Fibroblast of skin of left quadriceps (primary cell): ENCODE data around the gene ARHGEF1.

Source experiments
- DNase-seq, 2 experiments: peaks; one replicate each; pipeline ENCODE4 v3.0.0-alpha.2; 2013; ENCODE audit warnings: low read depth in 2 of 2

ARHGEF1 gene

DNA sequence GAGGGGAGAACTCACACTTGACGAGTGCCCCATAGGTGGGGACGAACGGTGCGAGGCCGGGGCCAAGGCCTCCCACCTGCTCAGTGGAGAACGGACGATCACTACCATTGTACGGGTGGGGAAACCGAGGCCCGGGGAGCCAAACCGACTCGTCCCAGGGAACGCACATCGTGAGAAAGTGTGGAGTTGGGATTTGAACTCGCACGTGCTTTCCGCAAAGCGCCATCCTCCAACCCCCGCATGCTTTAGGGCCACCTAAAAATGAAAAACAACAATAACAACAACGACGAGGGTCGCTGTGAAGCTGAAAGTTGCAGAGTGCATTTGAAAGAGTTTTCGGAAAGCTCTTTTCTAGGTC lies 458 bp downstream of the ARHGEF1 start:
- DNase-seq = no peak

DNA sequence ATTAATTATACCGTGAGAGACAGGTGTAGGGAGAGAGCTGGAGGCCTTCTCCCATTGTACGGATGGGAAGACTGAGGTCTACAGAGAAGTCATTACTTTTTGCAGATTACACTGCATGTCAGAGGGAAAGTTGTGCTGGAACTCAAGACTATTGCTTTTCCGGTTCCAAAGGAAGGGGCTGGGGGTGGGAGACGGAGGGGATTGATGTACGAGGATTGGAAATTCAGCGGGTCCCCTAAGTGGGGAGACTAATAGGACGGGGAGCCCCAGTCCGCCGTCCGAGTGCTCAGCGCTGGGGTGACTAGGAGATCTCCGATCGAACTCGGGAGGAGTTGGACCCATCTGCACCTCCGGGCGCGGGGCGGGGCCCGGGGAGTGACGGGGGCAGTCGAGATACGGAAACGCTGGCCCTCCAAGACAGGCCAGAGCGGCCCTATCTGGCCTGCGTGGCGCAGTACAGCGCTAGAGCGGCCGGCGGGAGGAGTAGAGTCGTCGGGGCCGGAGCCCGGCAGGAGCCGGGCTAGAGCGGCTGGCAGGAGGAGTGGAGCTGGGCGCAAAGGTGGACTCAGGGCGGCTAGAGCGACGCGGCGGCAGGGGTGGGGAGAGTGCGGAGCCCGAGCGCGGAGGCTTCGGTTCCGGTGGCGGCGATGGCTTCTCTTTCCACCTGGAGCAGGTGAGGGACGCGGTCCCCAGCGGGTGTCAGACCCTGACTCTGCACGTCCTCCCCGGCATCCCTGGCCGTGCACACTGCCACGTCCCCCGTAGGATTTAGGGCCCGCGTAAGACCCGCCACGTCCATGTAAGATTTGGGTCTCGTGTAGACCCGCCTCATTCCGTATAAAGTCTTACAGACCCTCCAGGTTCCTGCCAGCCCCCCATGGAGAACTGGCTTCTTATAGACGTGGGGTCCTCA lies 1.1 kb downstream of the ARHGEF1 start:
- peak; percentile 91 to 92 for DNase-seq

DNA sequence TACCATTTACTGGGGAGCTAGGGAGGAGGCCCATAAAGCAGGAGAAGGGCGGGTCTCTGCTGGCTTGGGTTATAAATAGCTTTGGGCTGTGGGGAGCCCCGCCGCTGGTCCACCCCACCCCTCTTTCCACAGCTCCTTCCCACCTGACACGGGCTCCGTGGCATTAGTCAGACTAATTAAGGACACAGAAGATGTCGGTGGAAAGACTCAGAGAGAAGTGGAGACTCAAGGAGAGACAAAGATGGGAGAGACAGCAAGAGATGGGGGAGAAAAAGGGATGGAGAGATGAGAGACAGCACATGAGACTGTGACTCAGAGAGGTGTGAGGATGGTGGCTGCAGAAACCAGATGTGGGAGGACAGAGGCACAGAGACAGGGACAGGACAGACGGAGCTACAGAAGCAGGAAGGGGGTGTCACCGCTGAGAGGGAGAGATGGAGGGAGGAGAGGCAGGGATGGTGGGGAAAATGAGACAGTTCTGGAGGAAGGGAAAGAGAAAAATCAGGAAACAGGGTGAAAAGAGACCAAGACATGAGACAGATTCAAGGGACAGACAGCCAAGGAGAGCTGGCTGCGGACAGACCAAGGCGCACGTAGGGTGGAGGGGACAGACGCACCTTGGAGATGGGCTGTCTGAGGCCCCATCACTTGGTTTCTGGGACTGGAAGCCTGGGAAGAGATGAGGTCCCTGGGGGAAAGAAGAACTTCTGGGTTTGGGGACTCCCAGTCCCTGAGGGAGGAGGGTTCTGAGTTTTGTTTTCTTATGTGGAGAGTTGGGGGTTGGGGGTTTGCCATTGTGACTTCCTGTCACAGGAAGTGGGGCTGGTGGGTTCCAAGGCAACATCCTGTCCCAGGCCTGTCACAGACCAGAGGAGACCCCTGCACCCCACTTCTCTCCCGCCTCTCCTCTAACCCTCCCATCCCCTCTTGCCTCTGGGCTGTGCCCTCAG lies 4.1 kb downstream of the ARHGEF1 start:
- no peak for DNase-seq

DNA sequence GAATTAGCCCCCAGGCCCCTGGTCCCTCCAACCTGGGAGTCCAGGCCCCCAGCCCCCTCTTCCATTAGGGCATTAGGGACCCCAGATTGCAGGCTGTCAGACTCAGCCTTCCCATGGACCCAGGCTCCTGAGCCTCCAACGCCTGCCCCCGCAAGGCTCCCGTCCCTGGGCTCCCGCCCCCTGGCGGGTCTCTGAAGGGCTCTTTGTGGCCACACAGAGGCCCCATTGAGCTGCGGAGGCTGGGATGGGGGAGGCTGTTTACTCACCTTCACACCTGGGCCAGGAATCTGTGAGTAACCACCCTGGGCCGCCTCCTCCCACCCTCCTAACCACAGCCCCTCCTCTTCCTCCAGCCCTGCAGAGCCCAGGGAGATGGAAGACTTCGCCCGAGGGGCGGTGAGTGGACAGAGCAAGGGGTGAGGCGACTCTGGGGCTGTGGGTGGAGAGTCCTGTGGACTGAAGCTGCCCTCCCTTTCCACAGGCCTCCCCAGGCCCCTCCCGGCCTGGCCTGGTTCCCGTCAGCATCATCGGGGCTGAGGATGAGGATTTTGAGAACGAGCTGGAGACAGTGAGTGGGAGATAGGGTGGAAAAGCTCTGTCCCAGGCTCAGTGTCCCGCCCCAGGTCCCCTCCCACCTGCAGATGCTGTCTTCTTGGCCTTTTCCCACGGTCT lies 4.9 kb downstream of the ARHGEF1 start:
- no peak for DNase-seq

DNA sequence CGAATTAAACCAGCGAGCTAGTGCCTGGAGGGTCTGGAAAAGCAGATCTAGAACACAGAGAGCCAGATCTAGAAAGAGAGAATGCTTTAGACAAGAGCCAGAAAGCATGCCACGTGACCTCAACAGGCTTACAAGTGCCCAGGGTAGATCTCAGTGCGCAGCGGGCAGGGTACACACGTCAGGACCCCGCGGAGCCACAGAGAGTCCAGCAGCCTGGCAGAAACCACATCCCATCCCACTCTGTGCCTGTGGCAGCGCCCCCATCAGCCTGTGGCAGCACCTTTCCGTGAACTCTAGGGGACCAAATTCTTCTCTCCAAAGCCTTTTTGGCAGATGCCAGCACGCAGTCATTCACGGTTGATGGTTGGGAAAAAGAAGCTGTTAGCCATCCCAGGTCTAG lies 5.9 kb downstream of the ARHGEF1 start:
- no peak for DNase-seq

DNA sequence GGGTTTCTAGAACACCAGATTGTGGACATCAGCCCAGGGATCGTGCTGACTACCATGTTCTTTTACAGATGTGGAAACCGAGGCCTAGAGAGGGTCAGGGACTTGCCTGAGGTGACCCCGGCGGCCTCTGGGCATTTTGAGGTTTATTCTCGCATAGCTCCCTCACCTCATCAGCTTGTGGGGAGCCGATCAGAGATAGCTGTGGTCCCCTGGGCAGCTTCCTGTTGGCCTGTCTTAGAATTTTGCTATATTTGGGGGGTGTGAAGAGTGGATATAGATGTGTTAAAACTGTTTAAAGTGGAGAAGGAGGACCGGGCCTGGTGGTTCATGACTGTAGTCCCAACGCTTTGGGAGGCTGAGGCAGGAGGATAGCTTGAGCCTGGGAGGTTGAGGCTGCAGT lies 6.9 kb downstream of the ARHGEF1 start:
- no peak for DNase-seq

DNA sequence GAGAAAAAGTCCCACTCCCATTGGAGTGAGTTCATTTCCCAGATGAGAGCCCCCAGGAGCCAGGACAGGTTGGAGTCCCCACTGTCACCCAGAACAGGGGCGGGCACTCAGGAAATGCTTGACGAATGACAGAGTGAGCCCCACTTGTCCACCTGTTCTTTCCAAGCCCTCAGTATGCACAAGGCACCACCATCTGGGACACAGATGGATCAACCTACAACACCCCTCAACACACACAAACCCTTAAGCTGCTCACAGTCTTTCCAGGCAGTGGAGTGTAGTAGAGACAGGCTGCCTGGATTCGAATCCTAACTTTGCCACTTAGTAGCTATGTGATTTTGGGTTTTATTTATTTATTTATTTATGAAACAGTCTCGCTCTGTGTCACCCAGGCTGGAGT lies 8.0 kb downstream of the ARHGEF1 start:
- no peak for DNase-seq

DNA sequence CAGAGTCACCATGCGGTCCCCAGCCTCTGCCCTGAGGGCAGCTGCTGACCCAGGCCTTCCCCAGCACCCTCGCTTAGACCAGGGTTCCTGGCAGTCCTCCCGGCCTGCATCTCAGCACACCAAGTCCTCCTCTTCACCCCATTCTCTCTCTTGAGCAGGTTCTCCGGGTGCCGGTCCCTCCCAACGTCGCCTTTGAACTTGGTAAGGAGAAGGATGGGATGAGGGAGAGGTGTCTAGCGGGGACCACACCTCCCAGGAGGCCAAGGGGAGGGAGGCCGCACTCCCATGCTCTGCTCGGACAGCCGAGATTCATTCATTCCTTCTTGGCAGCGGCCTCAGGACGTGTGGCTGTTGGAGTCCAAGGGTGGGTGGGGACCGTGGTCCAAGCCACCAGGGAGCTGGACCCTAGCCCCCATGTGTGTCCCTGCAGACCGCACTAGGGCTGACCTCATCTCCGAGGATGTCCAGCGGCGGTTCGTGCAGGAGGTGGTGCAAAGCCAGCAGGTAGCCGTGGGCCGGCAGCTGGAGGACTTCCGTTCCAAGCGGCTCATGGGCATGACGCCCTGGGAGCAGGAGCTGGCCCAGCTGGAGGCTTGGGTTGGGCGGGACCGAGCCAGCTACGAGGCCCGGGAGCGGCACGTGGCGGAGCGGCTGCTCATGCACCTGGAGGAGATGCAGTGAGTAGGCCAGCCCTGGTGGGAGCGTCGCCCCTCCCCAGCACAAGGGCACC lies 9.4 kb downstream of the ARHGEF1 start:
- no peak for DNase-seq

DNA sequence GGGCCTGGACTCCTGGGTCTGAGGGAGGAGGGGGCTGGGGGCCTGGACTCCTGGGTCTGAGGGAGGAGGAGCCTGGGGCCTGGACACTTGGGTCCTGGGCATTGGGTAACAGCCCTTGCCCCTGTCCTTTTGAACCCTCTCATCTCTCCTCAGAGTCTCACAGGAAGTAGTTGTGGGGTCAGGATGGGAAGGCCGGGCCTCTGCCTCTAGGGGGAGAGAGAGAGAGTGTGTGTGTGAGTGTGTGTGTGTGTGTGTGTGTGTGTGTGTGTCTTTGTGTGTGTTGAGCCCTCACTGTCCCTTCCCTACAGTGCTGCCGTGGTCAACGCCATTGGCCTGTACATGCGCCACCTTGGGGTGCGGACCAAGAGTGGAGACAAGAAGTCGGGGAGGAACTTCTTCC lies 10.9 kb downstream of the ARHGEF1 start:
- DNase-seq = no peak

DNA sequence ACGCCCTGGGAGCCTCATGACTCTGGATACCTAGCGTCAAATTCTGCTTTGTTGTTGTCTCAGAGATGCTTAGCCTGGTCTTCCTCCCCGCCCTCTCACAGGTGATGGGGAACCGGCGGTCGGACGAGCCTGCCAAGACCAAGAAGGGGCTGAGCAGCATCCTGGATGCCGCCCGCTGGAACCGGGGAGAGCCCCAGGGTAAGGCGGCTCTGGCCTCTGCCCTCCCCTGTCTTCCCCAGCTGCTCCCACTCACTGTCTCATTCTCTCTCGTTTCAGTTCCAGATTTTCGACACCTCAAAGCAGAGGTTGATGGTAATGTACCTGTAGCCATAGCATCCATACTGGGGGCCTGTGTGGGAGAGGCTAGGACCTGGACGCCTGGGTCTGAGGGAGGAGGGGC lies 11.4 kb downstream of the ARHGEF1 start:
- DNase-seq = no peak

DNA sequence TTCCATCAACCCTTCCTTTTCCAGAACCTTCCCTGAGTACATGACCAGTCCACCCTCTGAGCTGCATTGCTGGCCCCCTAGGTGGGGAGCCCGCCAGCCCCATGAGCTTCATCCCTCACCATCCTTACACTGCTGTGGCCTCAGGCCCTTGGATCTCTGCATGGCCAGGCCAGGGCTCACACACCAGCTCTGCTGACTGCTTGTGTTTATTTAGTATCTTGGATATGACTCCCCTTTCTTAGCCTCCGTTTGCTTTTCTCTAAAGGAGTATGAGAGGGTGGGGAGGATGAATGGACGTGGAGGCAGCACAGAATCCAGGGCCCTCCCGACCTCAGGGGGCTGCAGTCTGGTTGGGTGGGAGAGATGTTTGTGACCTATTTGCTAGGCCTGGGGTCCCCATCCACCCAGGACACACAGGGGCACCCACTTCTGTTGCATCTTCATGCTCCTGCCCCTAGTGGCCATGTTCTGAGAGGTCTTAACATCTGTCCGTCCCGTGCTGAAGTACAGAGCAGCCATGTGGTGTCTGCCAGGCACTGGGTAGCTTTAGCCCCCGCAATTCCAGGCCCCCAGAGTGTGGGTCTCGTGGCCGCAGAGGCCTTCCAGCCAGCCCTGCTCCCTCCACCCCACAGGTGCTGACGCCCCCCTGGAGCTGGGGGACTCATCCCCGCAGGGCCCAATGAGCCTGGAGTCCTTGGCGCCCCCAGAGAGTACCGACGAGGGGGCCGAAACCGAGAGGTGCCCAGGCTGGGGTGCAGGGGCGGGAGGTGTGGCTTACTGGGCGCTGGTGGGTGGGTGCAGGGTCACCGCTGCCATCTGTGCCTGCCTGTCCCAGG lies 13.0 kb downstream of the ARHGEF1 start:
- no peak for DNase-seq

DNA sequence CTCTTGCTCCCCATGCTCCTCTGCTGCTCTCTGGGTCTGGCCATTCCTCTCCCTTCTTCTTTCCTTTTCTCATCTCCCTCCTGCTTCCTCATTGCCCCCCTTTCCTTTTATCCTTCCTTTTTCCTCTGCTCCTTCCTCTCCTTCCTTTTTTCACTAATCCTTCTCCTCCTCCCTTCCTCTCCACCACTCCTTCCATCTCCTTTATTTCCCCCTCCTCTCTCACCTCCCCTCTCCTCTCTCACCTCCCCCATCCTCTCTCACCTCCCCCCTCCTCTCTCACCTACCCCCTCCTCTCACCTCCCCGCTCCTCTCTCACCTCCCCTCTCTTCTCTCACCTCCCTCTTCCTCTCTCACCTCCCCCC lies 13.6 kb downstream of the ARHGEF1 start:
- DNase-seq = no peak

DNA sequence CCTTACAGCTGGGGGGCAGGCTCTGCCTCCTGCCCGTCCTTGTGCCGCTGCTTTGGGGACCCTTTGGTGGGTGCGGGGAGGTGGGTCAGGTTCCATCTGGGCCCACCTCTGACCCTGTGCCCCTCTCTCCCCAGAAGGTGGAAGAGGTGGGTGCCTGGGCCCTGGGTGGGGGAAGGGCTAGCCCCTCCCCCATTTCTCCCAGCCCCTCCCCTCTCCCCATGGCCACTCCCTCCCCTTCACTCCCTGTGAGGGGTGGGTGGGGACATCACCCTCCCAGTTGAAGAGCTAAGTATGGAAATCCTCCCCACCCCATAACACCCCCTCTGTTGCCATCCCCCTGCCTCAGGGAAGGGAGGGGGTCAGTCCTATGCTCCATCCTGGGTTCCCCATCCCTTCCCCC lies 14.2 kb downstream of the ARHGEF1 start:
- no peak for DNase-seq

DNA sequence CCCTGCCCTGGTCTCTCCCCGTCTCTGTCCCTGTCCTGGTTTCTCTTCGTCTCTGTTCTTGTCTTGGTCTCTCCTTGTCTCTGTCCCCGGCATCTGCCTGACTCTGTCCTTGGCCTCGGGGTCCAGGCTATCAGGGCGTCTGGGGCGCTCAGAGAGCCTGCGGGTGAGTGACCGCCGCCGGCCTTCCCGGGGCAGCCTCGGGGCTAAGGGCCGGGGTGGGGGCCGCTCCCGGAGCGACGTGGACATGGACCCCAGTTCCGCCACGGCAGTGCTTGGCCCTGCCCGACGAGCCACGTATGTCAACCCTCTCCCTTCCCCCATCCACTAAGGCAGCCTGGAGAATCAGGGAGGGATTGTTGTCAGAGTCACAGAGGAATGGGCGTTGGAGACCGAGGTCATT lies 14.8 kb downstream of the ARHGEF1 start:
- DNase-seq = no peak

DNA sequence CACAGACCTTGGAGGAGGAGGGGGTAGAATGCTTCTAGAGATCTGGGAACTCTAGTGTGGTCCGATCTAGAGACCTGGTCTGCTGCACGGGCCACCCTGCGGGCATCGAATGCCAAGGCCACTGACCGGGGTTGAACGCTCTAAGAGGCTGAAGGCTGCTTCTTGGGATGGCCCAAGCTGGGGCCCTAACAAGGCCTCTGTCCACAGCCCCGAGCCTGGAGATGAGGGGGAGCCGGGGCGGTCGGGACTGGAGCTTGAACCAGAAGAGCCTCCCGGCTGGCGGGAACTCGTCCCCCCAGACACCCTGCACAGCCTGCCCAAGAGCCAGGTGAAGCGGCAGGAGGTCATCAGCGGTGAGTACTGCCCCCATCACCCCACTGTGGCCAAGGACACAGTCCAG lies 15.3 kb downstream of the ARHGEF1 start:
- no peak for DNase-seq

DNA sequence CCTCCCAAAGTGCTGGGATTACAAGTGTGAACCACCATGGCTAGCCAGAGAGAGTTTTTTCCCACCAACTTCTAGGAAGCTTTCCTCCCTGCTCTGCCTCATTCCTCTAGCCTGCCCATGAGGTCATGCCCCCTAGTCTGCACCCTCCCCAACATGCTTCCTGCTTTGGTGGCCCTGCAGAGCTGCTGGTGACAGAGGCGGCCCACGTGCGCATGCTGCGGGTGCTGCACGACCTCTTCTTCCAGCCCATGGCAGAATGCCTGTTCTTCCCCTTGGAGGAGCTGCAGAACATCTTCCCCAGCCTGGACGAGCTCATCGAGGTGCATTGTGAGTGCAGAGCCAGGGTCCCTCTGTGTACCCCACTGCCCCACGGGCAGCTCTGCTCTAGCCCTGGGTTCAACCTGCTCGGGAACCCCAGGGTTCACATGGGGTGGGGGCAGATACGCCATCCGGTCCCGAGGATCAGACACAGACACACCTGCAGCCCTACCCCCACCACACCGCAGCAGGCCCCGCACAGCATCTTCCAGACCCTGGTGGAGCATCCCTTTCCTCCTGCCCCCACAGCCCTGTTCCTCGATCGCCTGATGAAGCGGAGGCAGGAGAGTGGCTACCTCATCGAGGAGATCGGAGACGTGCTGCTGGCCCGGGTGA lies 18.9 kb downstream of the ARHGEF1 start:
- no peak for DNase-seq

DNA sequence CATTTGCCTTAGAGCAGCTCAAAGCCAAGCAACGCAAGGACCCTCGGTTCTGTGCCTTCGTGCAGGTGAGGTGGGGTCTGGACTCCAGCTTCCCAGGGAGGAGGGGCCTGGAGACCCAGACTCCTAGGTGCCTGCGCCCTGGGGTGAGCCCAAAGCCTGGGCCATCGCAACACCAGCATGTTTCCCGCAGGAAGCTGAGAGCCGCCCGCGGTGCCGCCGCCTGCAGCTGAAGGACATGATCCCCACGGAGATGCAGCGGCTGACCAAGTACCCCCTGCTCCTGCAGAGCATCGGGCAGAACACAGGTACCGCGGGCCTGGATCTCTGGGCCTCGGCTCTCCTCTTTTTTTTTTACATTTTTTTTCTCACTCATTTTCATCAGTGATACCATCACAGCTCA lies 19.6 kb downstream of the ARHGEF1 start:
- DNase-seq = no peak

DNA sequence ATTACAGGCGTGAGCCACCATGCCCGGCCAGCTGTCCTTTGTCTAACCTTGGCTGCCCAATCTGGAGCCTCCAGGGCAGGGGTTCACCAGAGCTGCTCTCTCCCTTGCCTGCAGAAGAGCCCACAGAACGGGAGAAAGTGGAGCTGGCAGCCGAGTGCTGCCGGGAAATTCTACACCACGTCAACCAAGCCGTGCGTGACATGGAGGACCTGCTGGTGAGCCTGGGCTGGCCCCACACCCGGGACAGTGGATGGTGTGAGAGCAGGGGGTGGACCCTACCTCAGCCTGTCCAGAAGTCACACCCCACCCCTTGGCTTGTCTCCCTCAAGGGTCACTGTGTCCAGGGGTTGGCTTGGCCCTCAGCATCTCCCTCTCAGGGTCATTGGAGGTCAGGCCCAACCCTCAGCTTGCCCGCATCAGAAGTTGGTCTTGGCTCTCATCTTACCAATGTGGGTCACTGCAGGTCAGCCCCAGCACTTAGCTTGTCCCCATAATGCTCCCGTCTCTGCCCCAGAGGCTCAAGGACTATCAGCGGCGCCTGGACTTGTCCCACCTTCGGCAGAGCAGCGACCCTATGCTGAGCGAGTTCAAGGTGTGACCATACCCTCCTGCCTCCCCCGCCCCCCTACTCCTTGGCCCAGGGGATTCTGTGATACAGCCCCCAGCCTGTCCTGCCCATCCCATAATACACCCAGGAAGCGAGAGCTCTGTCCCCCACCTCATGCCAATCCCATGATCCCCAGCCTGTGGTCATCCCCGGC lies 20.4 kb downstream of the ARHGEF1 start:
- no peak for DNase-seq

DNA sequence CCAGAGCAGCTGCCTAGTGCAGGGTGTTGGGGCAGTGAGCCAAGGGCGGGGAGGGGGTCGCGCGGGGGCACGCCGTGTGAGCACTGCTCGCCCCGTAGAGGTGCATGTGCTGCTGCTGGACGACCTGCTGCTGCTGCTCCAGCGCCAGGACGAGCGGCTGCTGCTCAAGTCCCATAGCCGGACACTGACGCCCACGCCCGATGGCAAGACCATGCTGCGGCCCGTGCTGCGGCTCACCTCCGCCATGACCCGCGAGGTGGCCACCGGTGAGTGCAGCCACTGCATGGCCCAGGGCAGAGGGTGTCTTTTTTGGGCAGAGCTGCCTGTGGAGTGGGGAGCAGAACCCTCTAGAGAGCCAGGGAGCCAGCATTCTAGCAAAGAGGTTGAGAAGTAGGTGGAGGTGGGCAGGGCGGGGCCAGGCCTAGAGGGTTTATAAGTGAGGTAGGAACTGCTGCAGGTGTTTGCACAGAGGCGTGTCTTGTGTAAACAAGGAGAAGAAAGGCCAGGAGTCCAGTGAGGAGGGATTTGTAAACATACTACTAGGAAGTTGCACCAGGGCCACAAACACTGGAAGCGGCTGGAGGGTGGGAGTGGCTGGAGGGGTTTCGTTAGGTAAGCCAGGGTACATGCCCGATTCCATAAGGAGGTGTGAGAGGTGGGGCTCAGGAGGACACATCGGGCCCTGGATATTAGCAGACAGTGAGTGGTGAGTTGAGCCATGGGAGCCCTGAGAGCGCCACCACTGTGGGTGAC lies 21.3 kb downstream of the ARHGEF1 start:
- no peak for DNase-seq
